Keratinocyte (primary cell): Measurements from ENCODE around the gene IFNA14. TPM values are rescaled to one million over a fixed set of nuclear protein-coding genes. Genes with fewer than 3 reads are reported as not detected.

Experiments used
- DNase-seq: peaks from one replicate; pipeline ENCODE4 v3.0.0-alpha.2; 2011; ENCODE audit warnings: low read depth, missing footprints, low spot score
- FAIRE-seq: peaks from 2 replicates; lab custom pipeline; 2011; peaks lifted over from hg19 to GRCh38; lab: Jason Lieb, UNC
- H2AFZ ChIP-seq: 2 replicates; pipeline ENCODE4 v1.6.0; 2012; ENCODE audit warnings: low read length, control low read depth, inconsistent platforms; ENCODE audit not compliant: control insufficient read depth
- H3K27ac ChIP-seq: 2 replicates; pipeline ENCODE4 v1.5.1; 2011; ENCODE audit warnings: low read length; ENCODE audit not compliant: control insufficient read depth, insufficient read depth
- H3K27me3 ChIP-seq: 3 replicates; pipeline ENCODE4 v1.6.0; 2011; ENCODE audit warnings: low read length; ENCODE audit not compliant: control insufficient read depth, insufficient read depth; ENCODE audit errors: extremely low read depth
- H3K36me3 ChIP-seq, 2 experiments: 2 replicates in 1 of 2; 3 replicates in 1 of 2; pipeline ENCODE4 v1.5.1; 2011; ENCODE audit warnings: low read length in 2 of 2, mild to moderate bottlenecking in 1 of 2; ENCODE audit not compliant: control insufficient read depth in 2 of 2, insufficient read depth in 2 of 2; ENCODE audit errors: extremely low read depth in 1 of 2
- H3K4me1 ChIP-seq: 3 replicates; pipeline ENCODE4 v1.5.1; 2011; ENCODE audit warnings: low read length; ENCODE audit not compliant: control insufficient read depth, insufficient read depth; ENCODE audit errors: extremely low read depth
- H3K4me2 ChIP-seq: 3 replicates; pipeline ENCODE4 v1.6.0; 2011; ENCODE audit warnings: low read depth, low read length; ENCODE audit not compliant: control insufficient read depth, insufficient read depth; ENCODE audit errors: extremely low read depth
- H3K4me3 ChIP-seq, 3 experiments: fragments of 200-600 bp in 1 of 3; sonication (generic) in 1 of 3; 2 replicates in 2 of 3; 3 replicates in 1 of 3; pipeline ENCODE4 v1.5.1; 2011 to 2016; ENCODE audit warnings: low read length in 3 of 3, mild to moderate bottlenecking in 3 of 3, control low read depth in 2 of 3, inconsistent platforms in 1 of 3, low read depth in 1 of 3, mixed read lengths in 1 of 3, mixed run types in 1 of 3, moderate library complexity in 1 of 3; ENCODE audit not compliant: control insufficient read depth in 2 of 3, insufficient read depth in 2 of 3; ENCODE audit errors: extremely low read depth in 1 of 3
- H3K79me2 ChIP-seq: 2 replicates; pipeline ENCODE4 v1.6.0; 2012; ENCODE audit warnings: low read length; ENCODE audit not compliant: control insufficient read depth, insufficient read depth
- H3K9ac ChIP-seq: 3 replicates; pipeline ENCODE4 v1.6.0; 2011; ENCODE audit warnings: low read length; ENCODE audit not compliant: control insufficient read depth, insufficient read depth; ENCODE audit errors: extremely low read depth
- H3K9me1 ChIP-seq: 3 replicates; pipeline ENCODE4 v1.6.0; 2011; ENCODE audit warnings: low read length; ENCODE audit not compliant: control insufficient read depth, insufficient read depth; ENCODE audit errors: extremely low read depth
- H3K9me3 ChIP-seq: 2 replicates; pipeline ENCODE4 v1.5.1; 2012; ENCODE audit warnings: low read depth, low read length; ENCODE audit not compliant: control insufficient read depth
- H4K20me1 ChIP-seq: 3 replicates; pipeline ENCODE4 v1.6.0; 2011; ENCODE audit warnings: low read length; ENCODE audit not compliant: control insufficient read depth, insufficient read depth; ENCODE audit errors: extremely low read depth
- EZH2 ChIP-seq: IDR thresholded peaks from one replicate; pipeline ENCODE4 v1.6.1; 2012; ENCODE audit warnings: inconsistent platforms, mild to moderate bottlenecking, low read length, moderate library complexity
- dilution Hi-C: fragments of 300-500 bp; cut with MboI; formaldehyde crosslinking; loops from one replicate; pipeline ENCODE4 v1.7.0; 2020; ENCODE audit warnings: low sequenced_read_pairs; ENCODE audit not compliant: extremely low pct_ligation_motif_present
- polyA plus RNA-seq, 5 experiments: library from polyadenylated mRNA; depleted of rRNA in 3 of 5; stranded (reverse) in 3 of 5; stranded (forward) in 1 of 5; unstranded in 1 of 5; fragments of >200 nt; gene quantifications; 1 replicate in 1 of 5; 2 replicates in 3 of 5; 3 replicates in 1 of 5; pipeline versions ENCODE4 v1.2.1 to v1.2.3, GENCODE V29; 2011 to 2012; ENCODE audit warnings: missing spikeins in 2 of 5, low read depth in 1 of 5, low replicate concordance in 1 of 5
- TF ChIP-seq, protein P1 (sequence below), 3 experiments: IDR thresholded peaks in 1 of 3; conservative IDR thresholded peaks in 1 of 3; optimal IDR thresholded peaks in 1 of 3; 2 replicates in 2 of 3; 3 replicates in 1 of 3; pipeline versions ENCODE3 to v1.5.1; 2011; ENCODE audit warnings: low read length in 3 of 3, mild to moderate bottlenecking in 3 of 3, moderate library complexity in 2 of 3, control low read depth in 1 of 3, inconsistent platforms in 1 of 3; ENCODE audit not compliant: insufficient read depth in 2 of 3; ENCODE audit errors: extremely low read depth in 1 of 3

IFNA14 gene
- polyA plus RNA-seq, 1 donor (not counting 4 experiments of a cell fraction or from before 2014, with no cell fraction given): not detected

DNA sequence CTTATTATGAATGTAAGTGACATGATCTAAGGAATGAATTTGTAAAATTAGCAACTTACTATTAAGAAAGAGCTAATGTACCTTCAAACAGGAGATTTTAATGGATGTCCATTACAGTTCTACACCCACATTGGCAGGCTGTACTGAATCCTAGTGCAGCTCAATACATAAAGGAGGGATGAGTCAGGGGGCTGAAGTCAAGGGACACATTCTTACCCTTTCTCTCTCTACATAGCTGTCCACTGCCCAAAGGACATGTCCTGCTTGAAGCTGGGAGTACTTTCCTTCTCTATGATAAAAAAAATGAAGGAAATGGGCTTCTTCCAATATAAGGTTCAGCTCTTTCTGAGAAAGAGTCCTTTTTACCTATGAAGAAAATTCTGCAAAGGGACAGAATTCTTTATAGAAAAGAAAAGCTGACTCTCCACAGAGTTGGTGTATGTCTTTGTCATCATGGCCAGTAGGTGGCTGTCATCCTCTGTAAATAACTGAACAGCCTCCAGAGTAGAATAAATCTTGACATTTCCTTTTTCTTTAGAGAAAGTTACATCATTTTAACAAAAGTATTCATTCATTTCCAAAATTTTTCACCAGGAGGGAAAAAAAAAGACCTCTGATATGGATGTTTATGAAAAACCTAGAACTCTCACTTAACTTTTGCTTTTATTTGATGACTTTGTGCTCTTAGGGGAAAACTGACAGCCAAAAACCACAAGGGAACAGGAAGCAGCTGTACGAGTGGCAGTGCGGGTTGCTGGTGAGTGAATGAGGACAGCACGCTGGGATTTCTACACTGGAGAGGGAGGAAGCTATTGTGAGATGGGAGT lies 13.1 kb upstream of the IFNA14 start:
- Histone ChIP-seq H3K36me3 (no peaks in the 10 kb centered on the region), H3K27me3 (peaks cover 19% of the 10 kb centered on the region), H4K20me1 (no peaks in the 10 kb centered on the region), H3K27ac (no peak overlapping the region), H3K4me3 (no peak overlapping the region), H3K9me1 (no peaks in the 10 kb centered on the region), H3K79me2 (no peaks in the 10 kb centered on the region), H3K4me1 (no peaks in the 10 kb centered on the region), H2AFZ (no peak overlapping the region), H3K4me2 (peak overlapping the region; percentile 44), H3K9ac (no peak overlapping the region), H3K9me3 (no peaks in the 10 kb centered on the region)
- TF ChIP-seq, protein P1, sequence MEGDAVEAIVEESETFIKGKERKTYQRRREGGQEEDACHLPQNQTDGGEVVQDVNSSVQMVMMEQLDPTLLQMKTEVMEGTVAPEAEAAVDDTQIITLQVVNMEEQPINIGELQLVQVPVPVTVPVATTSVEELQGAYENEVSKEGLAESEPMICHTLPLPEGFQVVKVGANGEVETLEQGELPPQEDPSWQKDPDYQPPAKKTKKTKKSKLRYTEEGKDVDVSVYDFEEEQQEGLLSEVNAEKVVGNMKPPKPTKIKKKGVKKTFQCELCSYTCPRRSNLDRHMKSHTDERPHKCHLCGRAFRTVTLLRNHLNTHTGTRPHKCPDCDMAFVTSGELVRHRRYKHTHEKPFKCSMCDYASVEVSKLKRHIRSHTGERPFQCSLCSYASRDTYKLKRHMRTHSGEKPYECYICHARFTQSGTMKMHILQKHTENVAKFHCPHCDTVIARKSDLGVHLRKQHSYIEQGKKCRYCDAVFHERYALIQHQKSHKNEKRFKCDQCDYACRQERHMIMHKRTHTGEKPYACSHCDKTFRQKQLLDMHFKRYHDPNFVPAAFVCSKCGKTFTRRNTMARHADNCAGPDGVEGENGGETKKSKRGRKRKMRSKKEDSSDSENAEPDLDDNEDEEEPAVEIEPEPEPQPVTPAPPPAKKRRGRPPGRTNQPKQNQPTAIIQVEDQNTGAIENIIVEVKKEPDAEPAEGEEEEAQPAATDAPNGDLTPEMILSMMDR (optimal IDR thresholded peaks at IDR 0.05 in 1 of 3, IDR thresholded peaks at IDR 0.05 in 1 of 3, conservative IDR thresholded peaks at IDR 0.05 in 1 of 3; ENCODE audit: extremely low read depth in 1 of 3, insufficient read depth in 2 of 3, low read length in 3 of 3): peak; percentile 36 to 51 (median 45)
- TF ChIP-seq EZH2: no peak
- DNase-seq (no peak), FAIRE-seq (peak; percentile 36)
- dilution Hi-C loops: no loop called here

DNA sequence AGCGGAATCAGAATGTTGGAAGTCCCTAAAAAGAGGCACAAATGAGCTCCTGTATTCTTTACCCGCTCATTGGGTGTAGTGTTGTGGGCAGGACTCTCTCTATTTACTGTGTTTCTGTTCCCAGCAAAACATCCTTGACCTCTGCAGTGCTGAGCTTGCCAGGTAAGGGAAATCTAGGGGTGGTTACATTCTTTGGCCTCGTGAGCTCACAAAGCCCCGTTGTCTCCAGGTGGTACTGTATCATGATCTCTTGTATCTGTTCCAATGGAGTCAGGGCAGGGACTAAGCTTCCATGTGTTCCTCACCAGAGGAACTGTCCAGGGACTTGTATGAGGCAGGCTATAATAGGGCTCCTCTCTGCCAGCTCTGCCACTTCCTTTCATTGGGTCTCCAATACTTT lies 11.8 kb upstream of the IFNA14 start:
- no peak overlapping the region for H3K9ac ChIP-seq
- peaks cover 19% of the 10 kb centered on the region for H3K27me3 ChIP-seq
- H3K79me2 ChIP-seq: no peaks in the 10 kb centered on the region
- H3K9me1 ChIP-seq: no peaks in the 10 kb centered on the region
- H3K4me1 ChIP-seq: no peaks in the 10 kb centered on the region
- H3K4me2 ChIP-seq: no peak overlapping the region
- no peak for FAIRE-seq
- H2AFZ ChIP-seq: no peak overlapping the region
- no peak overlapping the region for H3K27ac ChIP-seq
- no peak overlapping the region for H3K4me3 ChIP-seq
- dilution Hi-C loops: no loop called here
- no peaks in the 10 kb centered on the region for H3K36me3 ChIP-seq
- DNase-seq: no peak
- no peaks in the 10 kb centered on the region for H4K20me1 ChIP-seq
- TF ChIP-seq EZH2: no peak
- TF ChIP-seq, protein P1 (optimal IDR thresholded peaks at IDR 0.05 in 1 of 3, IDR thresholded peaks at IDR 0.05 in 1 of 3, conservative IDR thresholded peaks at IDR 0.05 in 1 of 3; ENCODE audit: extremely low read depth in 1 of 3, insufficient read depth in 2 of 3, low read length in 3 of 3): no peak
- H3K9me3 ChIP-seq: no peaks in the 10 kb centered on the region
